Fibroblast of gingiva (primary cell): ENCODE data around the gene CYP24A1.
A peak's percentile ranks its signal among the peaks of the same experiment; 100 is the strongest.

Source experiments
- DNase-seq: peaks from one replicate; pipeline ENCODE4 v3.0.0-alpha.2; 2011; ENCODE audit warnings: low read depth

Gene CYP24A1

DNA sequence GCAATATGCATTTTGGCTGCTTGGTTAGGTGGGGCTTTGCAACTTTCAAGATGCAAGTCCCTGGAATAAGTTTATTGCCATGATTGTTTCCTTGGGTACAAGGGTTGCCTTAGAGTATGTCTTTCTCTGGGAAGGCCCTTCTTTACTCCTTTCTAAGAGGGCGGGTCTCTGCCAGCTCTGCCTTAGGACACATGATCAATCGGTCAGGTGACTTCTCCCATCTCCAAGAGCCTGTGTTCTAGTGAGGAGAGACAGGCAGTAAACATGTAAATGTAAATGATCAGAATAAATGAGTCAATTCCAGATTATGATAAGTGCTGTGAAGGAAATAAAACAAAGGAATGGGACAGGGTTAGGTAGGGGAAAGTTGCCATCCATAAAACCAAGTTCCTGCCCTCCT, 60.2 kb downstream of the CYP24A1 start:
- no peak for DNase-seq

- peak; percentile 17 for DNase-seq
Observed at GRCh38 chr20:54112221-54112884, 61.4 kb downstream of the CYP24A1 start.

DNA sequence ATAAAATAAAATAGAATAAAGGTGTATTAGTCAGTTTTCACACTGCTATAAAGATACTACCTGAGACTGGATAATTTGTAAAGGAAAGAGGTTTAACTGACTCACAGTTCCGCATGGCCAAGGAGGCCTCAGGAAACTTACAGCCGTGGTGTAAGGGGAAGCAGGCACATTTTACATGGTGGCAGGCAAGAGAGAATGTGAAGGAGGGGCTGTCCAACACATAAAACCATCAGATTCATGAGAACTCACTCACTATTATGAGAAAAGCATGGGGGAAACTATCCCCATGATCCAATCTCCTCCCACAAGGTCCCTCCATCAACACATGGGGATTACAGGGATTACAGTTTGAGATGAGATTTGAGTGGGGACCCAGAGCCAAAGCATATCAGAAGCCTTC, 62.3 kb downstream of the CYP24A1 start:
- DNase-seq: no peak

GRCh38 chr20:54110457-54110856, 63.3 kb downstream of the CYP24A1 start:
- DNase-seq: no peak

- no peak for DNase-seq
Observed at GRCh38 chr20:54110041-54110440, 63.7 kb downstream of the CYP24A1 start.

GRCh38 chr20:54108817-54109216, 65.0 kb downstream of the CYP24A1 start:
- DNase-seq: no peak

- no peak for DNase-seq
Observed at GRCh38 chr20:54108326-54108642, 65.5 kb downstream of the CYP24A1 start.

DNA sequence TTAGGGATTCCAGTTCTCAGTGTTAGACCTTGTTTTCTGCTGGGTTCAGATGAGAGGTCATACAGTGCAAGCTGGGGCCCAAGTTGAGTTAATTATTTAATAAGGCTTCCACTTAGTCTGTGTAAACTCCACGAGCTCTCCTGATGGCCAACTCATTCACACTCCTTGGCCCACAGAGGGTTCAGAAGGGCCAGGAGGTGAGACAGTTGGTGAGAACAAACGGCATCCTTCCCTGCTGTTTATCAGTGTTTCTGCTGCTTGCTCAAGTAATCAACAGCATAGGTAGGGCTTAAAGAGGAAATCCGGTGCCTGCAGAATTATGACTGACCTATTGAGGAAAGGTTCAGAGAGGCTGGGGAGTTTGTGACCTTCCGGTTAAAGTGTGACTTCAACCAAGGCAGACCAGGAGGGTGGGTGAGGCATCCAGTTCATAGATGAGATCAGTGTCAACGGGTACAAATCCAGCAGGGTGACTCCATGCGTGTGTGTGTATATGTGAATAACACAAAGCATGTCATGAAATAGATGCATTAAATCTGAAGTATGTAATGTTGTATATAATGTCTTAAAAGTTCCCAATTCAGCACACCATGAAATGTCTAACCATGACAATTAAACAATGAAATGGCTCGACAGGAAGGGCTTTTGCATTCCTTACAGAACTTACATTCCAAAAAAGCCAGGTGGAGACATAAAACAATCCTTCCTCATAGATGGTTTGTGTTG, 66.0 kb downstream of the CYP24A1 start:
- no peak for DNase-seq

DNA sequence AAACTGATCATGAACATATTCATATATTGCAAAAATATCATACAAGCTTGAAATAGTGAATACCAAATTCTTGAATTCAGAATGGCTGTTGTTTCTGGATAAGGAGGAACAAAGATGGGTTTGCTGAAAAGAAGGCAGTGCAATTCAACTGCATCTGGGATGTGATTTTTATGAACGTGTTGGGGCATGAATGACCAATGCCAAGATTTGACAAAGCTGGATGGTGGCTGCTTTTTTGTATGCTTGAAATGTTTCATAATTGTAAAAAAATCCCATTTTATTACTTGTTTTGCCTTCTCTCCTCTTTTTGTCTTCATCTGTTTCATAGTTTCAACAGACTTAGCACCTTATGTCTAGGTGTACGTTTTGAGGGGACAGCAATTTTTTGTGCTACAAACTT, 66.6 kb downstream of the CYP24A1 start:
- no peak for DNase-seq

DNA sequence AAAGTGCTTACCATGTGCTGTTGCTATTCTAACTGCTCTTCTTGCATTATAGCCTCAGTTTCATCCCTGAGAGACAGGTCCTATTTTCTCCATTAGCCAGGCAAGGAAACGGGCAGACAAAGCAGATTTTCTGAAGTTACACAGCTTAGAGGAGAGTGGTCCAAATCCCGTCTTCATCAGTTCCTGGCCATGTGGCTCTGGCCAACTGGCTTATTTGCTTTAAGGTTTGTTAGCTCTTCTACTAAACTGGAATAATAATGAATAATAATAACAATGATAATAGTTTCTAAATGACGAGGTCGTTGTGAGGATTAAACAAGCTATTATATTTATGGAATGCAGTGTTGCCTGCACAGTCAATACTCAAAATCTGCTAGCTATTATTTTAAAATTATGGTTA, 67.6 kb downstream of the CYP24A1 start:
- DNase-seq: no peak

GRCh38 chr20:54105653-54106052, 68.1 kb downstream of the CYP24A1 start:
- DNase-seq: no peak

DNA sequence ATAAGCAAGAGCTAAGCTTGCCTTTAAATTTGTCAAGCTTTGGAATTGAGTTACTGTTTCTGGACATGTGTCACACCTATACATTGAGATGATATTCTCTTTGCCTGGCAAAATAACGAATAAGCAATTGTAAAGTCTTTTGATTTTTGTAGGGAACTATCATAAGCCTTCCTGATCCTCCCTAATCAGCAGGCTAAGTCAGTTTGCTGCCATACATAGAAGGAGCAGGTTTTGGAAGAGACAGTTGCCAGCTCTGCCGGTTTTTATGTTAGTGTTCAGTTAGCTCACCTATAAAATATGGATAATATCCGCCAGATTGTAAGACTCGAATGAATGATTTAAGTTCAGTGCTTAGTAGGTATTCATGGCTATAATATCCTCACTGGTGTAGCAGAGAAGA, 69.0 kb downstream of the CYP24A1 start:
- DNase-seq: no peak

- no peak for DNase-seq
Observed at GRCh38 chr20:54103762-54104600, 69.8 kb downstream of the CYP24A1 start.
